A673 (cell line): ENCODE measurements around the gene LRRTM1. TPM values are rescaled to one million over a fixed set of nuclear protein-coding genes. Genes with fewer than 3 reads are reported as not detected.

Experiments
- Bru-seq: library from RNA; stranded (reverse); fragments of 400-500 nt; gene quantifications from one replicate; lab custom pipeline; 2021; lab: Mats Ljungman, UMichigan
- BruChase-seq, 2 experiments: library from RNA; stranded (reverse); fragments of 400-500 nt; gene quantifications; one replicate each; lab custom pipeline; 2021; lab: Mats Ljungman, UMichigan
- BruUV-seq: library from RNA; stranded (reverse); fragments of 400-500 nt; replicated peaks from 2 replicates; lab custom pipeline; 2021; lab: Mats Ljungman, UMichigan
- CTCF ChIA-PET: fragments of 300-600 bp; sonication (Branson Sonifier 250); formaldehyde crosslinking; loops from one replicate; lab custom pipeline; 2022; ENCODE audit warnings: antibody characterized with exemption; lab: Charles Lee
- POLR2A ChIA-PET: fragments of 300-600 bp; sonication (Branson Sonifier 250); formaldehyde crosslinking; loops from one replicate; lab custom pipeline; 2022; ENCODE audit warnings: antibody characterized with exemption; ENCODE audit not compliant: low non-redundant PET; lab: Charles Lee
- DNase-seq: peaks from one replicate; pipeline ENCODE4 v3.0.0-alpha.2; 2015; ENCODE audit warnings: low spot score
- H3K27ac ChIP-seq: fragments of 200-600 bp; sonication (generic); 2 replicates; pipeline ENCODE4 v1.5.1; 2016; ENCODE audit warnings: mixed run types, low read depth, mild to moderate bottlenecking, mixed read lengths, antibody characterized with exemption, low read length; ENCODE audit not compliant: poor library complexity, severe bottlenecking
- H3K27me3 ChIP-seq: fragments of 200-600 bp; sonication (generic); replicated peaks from 2 replicates; pipeline ENCODE4 v1.6.1; 2017; ENCODE audit warnings: mixed run types, low read depth, mild to moderate bottlenecking, mixed read lengths, antibody characterized with exemption, low read length; ENCODE audit not compliant: insufficient read depth, poor library complexity
- H3K36me3 ChIP-seq: fragments of 200-600 bp; sonication (generic); 2 replicates; pipeline ENCODE4 v1.6.1; 2016; ENCODE audit warnings: mixed run types, mild to moderate bottlenecking, mixed read lengths, antibody characterized with exemption, low read length; ENCODE audit not compliant: insufficient read depth, poor library complexity, severe bottlenecking
- H3K4me1 ChIP-seq: fragments of 200-600 bp; sonication (generic); 2 replicates; pipeline ENCODE4 v1.6.1; 2017; ENCODE audit warnings: mixed run types, mild to moderate bottlenecking, mixed read lengths, antibody characterized with exemption, low read length; ENCODE audit not compliant: insufficient read depth, poor library complexity, severe bottlenecking
- H3K4me3 ChIP-seq: fragments of 200-600 bp; sonication (generic); 2 replicates; pipeline ENCODE4 v1.5.1; 2016; ENCODE audit warnings: low read depth, mixed run types, mild to moderate bottlenecking, mixed read lengths, low read length; ENCODE audit not compliant: poor library complexity, severe bottlenecking
- H3K9me3 ChIP-seq: fragments of 200-600 bp; sonication (generic); 2 replicates; pipeline ENCODE4 v1.6.1; 2016; ENCODE audit warnings: mixed run types, low read depth, mild to moderate bottlenecking, mixed read lengths, antibody characterized with exemption, low read length; ENCODE audit not compliant: poor library complexity, severe bottlenecking
- EZH2 ChIP-seq: fragments of 200-600 bp; sonication (generic); IDR thresholded peaks from 2 replicates; pipeline ENCODE4 v1.6.1; 2017; ENCODE audit warnings: borderline replicate concordance, low read depth, mild to moderate bottlenecking, mixed read lengths, antibody characterized with exemption, low read length; ENCODE audit not compliant: poor library complexity, severe bottlenecking
- intact Hi-C: fragments of 100-400 bp; cut with micrococcal nuclease; formaldehyde crosslinking; loops from one replicate; pipeline ENCODE4 v1.10.0; 2022; ENCODE audit not compliant: unreplicated experiment
- long read RNA-seq: library from polyadenylated mRNA; stranded (forward); transcript quantifications from one replicate; pipeline ENCODE4 v2.0.0, GENCODE V29; 2022
- total RNA-seq: library from RNA; stranded (reverse); gene quantifications from 2 replicates; pipeline ENCODE4 v1.2.3, GENCODE V29; 2021
- TF ChIP-seq, protein P1 (sequence below): fragments of 300-800, 200-600 bp; sonication (generic); conservative IDR thresholded peaks from 2 replicates; pipeline ENCODE4 v1.5.1; 2017; ENCODE audit warnings: low read depth, mild to moderate bottlenecking, antibody characterized with exemption, low read length, moderate library complexity, mixed read lengths

The LRRTM1 gene, protein sequence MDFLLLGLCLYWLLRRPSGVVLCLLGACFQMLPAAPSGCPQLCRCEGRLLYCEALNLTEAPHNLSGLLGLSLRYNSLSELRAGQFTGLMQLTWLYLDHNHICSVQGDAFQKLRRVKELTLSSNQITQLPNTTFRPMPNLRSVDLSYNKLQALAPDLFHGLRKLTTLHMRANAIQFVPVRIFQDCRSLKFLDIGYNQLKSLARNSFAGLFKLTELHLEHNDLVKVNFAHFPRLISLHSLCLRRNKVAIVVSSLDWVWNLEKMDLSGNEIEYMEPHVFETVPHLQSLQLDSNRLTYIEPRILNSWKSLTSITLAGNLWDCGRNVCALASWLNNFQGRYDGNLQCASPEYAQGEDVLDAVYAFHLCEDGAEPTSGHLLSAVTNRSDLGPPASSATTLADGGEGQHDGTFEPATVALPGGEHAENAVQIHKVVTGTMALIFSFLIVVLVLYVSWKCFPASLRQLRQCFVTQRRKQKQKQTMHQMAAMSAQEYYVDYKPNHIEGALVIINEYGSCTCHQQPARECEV
- total RNA-seq (not detected in 2 replicates), Bru-seq, nascent RNA (not detected), BruChase-seq, experiment 1, labeled RNA remaining after a 2-hour chase (not detected), BruChase-seq, experiment 2, labeled RNA remaining after a 6-hour chase (percentile 25 among the genes with signal in this experiment)
- long read RNA-seq = 0 reads

DNA sequence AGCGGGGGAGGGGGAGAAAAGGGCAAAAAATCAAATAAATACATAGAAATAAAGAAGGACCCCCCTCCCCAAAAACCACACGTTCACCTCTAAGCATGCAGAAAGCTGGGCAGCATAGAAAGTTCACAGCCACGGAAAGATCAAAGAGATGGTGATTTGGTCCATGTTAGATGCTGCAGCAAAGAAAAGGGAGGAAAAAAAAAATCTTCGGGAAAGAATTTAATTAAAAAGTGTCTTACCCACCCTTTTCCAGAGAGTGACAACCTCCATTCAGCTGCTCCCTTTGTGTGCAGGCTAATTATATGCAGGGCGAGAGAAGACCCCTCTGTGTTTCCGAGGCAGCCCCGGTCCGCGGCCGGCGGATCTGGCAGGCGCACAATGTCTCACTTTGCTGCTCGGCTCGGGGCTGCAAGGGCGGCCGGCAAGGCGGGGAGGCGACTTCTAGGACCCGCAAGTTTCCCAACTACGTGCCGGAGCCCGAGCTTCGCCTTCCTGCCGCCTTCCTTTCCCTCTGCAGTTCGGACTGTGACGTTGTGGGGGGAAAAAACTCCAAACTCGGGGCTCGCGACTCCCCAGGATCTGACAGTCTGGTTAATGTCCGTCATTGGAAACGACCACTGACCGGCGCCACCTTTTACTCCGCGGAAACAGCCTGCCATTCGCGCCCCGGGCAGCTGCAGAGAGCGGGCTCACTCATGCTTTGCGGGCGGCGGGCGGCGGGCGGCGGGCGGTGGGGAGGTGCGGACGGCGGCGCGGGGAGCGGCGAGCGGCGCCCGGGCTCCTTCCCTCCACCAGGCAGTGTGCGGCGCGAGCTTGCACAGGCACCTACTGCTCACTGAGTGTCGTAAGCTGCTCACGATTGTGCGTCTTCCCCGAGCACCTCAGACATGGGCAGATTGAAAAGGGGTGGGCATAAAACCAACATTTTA lies at the start of gene LRRTM1:
Gene LRRTM1 (minus strand): TSS at position 844 of the 929 bp plus-strand sequence. CDS start 933 bp downstream, outside the sequence.
- H3K4me1 ChIP-seq = no peaks in the 10 kb centered on the region
- no peak within 1 kb of the TSS for H3K4me3 ChIP-seq
- BruUV-seq = no TSS peak
- H3K9me3 ChIP-seq = no peaks in the 10 kb centered on the region
- peak; percentile 57 for TF ChIP-seq EZH2
- TF ChIP-seq, protein P1, sequence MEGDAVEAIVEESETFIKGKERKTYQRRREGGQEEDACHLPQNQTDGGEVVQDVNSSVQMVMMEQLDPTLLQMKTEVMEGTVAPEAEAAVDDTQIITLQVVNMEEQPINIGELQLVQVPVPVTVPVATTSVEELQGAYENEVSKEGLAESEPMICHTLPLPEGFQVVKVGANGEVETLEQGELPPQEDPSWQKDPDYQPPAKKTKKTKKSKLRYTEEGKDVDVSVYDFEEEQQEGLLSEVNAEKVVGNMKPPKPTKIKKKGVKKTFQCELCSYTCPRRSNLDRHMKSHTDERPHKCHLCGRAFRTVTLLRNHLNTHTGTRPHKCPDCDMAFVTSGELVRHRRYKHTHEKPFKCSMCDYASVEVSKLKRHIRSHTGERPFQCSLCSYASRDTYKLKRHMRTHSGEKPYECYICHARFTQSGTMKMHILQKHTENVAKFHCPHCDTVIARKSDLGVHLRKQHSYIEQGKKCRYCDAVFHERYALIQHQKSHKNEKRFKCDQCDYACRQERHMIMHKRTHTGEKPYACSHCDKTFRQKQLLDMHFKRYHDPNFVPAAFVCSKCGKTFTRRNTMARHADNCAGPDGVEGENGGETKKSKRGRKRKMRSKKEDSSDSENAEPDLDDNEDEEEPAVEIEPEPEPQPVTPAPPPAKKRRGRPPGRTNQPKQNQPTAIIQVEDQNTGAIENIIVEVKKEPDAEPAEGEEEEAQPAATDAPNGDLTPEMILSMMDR = no peak
- intact Hi-C loops = no loop called here
- peaks cover 65% of the 10 kb centered on the region for H3K27me3 ChIP-seq
- no peak within 1 kb of the TSS for H3K27ac ChIP-seq
- H3K36me3 ChIP-seq = no peaks in the 10 kb centered on the region
- CTCF ChIA-PET = no interaction called here
- POLR2A ChIA-PET = no interaction called here
- DNase-seq = peak; percentile 3

DNA sequence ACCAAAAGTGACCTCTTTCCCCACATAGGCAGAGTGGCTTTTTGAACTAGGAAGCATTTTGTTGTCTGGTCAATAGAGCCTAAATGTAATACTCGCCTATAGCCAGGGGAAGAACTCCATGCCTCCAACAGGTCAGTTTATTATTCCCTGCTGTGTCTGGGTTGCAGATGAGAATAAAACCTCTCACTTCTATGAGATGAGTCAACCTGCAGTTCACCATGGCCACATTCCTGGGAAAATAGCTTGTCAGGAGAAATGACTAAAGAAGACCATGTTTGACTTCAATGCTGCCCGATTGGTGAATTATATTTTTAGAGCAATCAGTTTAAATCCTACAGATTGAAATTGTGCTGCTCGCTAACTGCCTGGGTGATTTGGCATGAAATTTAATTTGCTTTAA lies 46.7 kb upstream of the LRRTM1 start:
- DNase-seq = no peak
- Histone ChIP-seq H3K4me1 (no peaks in the 10 kb centered on the region), H3K9me3 (no peaks in the 10 kb centered on the region), H3K36me3 (no peaks in the 10 kb centered on the region), H3K4me3 (no peak overlapping the region), H3K27ac (no peak overlapping the region), H3K27me3 (peaks cover 6% of the 10 kb centered on the region)
- CTCF ChIA-PET = no interaction called here
- POLR2A ChIA-PET = no interaction called here
- intact Hi-C loops = no loop called here
- TF ChIP-seq, protein P1 = no peak
- no peak for TF ChIP-seq EZH2
- no TSS peak for BruUV-seq

DNA sequence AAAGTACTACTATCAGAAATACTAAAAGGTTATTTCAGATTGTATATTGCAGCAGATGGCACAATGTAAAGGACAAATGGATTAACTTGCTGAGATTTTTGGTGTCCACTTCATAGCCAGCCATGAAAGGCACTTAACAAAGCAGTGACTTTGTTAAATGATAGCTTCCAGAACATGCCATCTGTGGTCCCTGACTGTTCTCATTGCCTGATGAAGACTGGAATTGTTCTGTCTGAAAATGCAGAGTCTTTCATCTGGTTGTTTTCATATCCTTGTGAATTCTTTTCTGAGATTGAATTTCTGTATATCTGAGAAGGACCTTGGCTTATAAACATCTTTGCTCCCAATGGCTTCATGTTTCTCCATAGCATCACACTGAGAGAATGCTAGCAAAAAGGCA lies 44.4 kb upstream of the LRRTM1 start:
- Histone ChIP-seq H3K4me1 (no peaks in the 10 kb centered on the region), H3K9me3 (no peaks in the 10 kb centered on the region), H3K4me3 (no peak overlapping the region), H3K27me3 (peaks cover 6% of the 10 kb centered on the region), H3K36me3 (no peaks in the 10 kb centered on the region), H3K27ac (no peak overlapping the region)
- ChIA-PET POLR2A (no interaction called here), CTCF (no interaction called here)
- DNase-seq = no peak
- intact Hi-C loops = no loop called here
- BruUV-seq = no TSS peak
- TF ChIP-seq EZH2 = no peak
- TF ChIP-seq, protein P1 = no peak
